SHP77 (cell line): Measurements from ENCODE around the gene POU2F1.

Experiments
- DNase-seq, 2 experiments: peaks; one replicate each; lab custom pipeline; 2025; lab: John Stamatoyannopoulos, UW

Gene POU2F1

DNA sequence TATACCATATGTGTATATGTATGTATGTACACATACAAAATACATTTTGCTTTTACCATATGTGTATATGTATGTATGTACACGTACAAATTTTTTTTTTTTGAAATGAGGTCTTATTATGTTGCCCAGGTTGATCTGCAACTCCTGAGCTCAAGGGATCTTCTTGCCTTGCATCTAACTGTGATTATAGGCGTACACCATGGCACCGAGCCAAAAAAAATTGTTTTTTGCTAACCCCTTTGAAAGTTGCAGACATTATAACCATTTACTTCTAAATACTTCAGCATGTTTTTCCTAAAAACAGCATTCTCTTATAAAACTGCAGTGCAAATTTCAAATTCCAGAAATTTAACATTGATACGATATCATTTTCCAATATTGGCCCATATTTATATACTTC lies 147.0 kb downstream of the POU2F1 start:
- no peak for DNase-seq

- DNase-seq, result no peak
Measured at GRCh38 chr1:167369175-167369574, 148.5 kb downstream of the POU2F1 start.

- no peak for DNase-seq
Measured at GRCh38 chr1:167369933-167370332, 149.2 kb downstream of the POU2F1 start.

DNA sequence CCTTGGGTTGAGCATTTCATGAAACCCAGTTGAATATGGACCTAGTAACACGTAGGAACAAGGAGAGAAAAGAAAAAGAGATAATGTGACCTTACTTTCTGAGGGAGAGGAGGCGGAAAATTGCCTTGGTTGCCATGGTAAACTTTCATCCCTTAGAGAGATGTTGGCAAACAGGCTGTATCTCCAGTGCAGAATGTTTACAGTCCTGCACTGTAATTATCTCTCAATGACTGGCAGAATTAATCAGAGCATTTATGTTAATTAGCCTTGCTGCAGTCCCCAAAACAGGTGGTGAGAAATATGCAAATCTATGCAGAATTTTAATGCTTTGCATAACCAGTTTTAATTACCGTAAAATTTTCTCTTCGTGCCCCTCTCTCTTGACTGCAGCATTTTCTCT lies 150.3 kb downstream of the POU2F1 start:
- no peak for DNase-seq

DNA sequence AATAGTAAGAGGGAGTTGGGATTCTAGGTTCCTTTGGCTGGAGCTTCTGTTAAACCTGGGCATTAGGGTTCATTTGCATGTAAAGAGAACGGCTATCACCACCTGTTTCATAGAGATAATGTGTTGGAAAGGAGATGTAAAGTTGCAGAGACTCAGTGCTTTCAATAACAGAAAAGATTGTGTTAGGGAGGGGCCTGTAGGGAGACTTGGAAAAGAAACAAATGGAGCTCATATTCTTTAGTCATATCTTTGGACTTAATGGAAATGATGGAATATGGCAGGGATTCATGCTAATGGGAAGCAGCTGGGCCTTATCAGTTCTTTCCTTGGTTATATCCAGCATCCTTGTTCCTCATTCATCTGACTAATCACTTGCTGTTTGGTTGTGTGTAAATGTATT lies 152.7 kb downstream of the POU2F1 start:
- DNase-seq, result no peak

GRCh38 chr1:167373986-167374385 lies 153.3 kb downstream of the POU2F1 start:
- DNase-seq, result no peak

DNA sequence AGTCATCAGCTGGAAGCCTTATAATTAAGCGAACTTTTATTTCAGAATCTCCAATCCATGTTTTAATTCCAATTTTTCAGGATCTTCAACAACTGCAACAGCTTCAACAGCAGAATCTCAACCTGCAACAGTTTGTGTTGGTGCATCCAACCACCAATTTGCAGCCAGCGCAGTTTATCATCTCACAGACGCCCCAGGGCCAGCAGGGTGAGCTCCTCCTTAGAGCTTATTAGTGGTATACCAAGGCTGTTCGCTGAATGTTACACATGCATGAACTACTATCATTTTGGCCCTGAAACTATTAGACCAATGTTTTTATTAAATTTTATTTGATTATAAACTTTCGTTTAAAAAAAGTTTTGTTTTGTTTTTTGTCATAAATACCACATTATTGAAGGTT lies 155.3 kb downstream of the POU2F1 start:
- no peak for DNase-seq

DNA sequence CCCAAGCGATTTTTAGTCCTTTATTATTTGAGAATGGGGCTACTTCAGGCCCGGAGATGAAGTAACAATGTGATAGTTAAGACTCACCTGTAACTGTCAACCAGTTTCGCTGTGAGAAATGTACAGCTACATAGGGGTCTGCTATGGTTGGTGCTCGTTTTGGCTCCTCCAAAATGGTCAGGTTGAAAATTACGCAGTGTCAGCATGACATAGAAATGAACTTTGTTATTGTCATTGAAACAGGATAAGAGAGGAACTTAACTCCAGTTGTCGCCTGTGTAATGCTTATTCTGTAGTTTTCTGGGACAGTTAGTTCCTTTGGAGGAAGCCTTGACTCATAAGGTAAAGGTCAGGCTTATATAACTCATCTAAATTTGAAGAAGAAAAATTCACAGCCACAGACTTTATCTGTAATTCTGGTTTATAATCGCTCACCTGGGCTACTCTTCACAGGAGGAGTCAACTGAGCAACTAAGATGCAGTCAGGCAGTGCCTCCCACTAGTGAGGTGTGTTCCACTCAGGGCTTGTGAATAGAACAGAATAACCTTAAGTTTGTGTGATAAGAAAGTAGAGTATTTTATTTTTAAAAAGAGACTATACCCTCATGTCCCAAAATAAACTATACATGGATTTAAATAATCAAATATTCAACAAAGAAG lies 166.7 kb downstream of the POU2F1 start:
- DNase-seq, result no peak

DNA sequence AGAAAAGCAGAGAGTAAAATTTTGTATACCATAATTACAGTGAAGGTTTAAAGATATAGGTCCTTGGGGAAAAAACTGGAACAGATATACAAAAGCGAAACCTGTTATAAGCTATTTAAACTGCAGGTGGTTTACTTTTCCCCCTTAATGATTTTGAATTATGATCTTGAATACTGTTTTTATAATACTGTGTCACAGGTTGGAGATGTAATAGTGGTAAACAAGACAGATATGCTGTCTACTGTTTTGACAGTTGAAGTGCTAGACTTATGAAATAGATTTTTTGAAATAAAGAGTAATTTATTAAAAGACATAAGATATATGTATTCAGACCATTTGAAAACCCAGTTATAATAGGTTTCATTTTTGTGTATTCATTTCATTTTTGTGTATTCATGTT lies 168.3 kb downstream of the POU2F1 start:
- no peak for DNase-seq

- no peak for DNase-seq
Measured at GRCh38 chr1:167392200-167392696, 171.6 kb downstream of the POU2F1 start.

DNA sequence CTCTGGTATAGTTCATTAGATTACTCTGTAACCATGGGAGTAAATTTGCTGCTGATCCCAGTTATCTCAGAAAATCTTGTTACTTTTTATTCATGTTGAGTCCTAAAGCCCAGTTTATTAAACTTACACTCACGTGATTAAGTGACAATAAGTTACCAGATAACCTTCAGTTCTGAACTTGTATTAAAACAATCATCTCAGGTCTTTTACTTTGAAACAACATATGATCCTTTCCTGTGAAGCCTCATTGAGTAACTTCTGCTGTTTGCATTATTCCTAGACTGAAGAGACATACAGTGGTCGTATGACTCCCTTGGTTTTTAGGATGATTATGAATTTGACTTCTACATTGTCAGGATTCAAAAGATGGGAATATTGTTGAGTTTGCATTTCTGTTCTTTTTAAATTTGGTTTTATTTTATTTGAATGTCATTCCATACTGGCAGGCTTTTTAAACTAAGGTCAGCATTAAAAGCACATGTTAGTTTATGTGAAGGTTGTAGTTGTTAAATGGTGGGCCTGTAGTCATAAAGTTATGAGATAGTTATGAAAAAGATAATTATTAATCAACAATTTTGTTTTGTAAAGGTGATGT lies 179.8 kb downstream of the POU2F1 start:
- DNase-seq, result no peak

DNA sequence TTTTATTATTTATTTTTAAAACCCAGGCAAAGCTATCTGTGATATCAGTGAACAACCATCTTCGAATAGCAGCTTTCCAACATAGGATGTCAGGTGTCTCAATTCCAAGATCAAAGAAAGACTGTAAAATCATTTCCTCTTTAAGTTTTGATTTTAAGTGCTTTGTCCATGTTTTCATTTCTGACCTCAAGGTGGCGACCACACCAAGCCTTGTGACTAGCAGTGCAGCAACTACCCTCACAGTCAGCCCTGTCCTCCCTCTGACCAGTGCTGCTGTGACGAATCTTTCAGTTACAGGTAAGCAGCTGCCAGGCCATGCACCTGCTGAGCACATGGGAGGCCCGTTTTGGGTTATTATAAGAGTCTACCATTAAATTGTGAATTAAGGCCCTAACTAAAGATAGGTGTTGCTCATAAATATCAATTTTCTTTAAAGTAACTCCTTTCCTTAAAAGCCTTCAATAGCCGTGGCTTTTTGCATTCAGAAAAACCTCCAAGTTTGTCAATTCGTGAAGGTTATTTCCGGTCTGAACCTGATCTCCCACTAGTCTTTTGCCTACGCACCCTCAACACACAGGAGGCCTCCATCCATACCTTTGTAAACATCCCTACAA lies 180.7 kb downstream of the POU2F1 start:
- DNase-seq, result peak; percentile 69 to 72

- no peak for DNase-seq
Measured at GRCh38 chr1:167404161-167404888, 183.6 kb downstream of the POU2F1 start.

- DNase-seq, result no peak
Measured at GRCh38 chr1:167404908-167405307, 184.2 kb downstream of the POU2F1 start.

DNA sequence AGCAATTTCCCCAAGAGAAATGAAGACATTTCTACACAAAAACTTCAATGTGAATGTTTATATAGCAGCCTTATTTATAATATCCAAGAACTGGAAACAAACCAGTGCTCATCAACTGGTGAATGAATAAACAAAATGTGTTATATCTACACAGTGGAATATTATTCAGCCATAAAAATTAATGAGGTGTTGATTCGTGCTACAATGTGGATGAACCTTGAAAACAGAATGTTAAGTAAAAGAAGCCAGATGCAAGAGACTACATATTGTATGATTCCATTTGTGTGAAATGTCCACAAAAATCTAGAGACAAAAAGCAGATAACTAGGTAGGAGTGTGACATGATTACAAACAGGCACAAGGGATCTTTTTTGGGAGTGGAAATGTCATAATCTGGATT lies 187.7 kb downstream of the POU2F1 start:
- no peak for DNase-seq

DNA sequence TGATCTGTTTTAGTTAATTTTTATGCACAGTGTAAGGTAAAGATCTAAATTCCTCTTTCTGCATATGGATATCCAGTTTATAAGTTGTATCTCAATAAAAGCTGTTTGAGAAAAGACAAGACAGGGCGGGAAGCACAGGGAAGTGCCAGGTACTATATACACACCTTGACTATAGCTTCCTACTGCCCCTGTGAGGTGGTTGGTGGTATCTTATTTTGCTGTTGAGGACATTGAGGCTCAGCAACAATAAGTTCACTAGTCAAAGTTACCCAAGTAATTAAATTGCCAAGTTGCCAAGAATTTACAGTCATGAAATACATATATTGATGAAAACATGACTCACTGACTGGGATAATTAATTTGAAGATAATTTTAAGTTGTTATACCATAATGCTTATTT lies 188.5 kb downstream of the POU2F1 start:
- no peak for DNase-seq

- DNase-seq, result peak; percentile 70 to 83
Measured at GRCh38 chr1:167412072-167412471, 191.4 kb downstream of the POU2F1 start.

GRCh38 chr1:167412920-167413319 lies 192.2 kb downstream of the POU2F1 start:
- no peak for DNase-seq

GRCh38 chr1:167413328-167413727 lies 192.6 kb downstream of the POU2F1 start:
- DNase-seq, result no peak

- no peak for DNase-seq
Measured at GRCh38 chr1:167416506-167416905, 195.8 kb downstream of the POU2F1 start.

GRCh38 chr1:167418391-167418790 lies 197.7 kb downstream of the POU2F1 start:
- DNase-seq, result no peak

- no peak for DNase-seq
Measured at GRCh38 chr1:167419245-167419644, 198.6 kb downstream of the POU2F1 start.

DNA sequence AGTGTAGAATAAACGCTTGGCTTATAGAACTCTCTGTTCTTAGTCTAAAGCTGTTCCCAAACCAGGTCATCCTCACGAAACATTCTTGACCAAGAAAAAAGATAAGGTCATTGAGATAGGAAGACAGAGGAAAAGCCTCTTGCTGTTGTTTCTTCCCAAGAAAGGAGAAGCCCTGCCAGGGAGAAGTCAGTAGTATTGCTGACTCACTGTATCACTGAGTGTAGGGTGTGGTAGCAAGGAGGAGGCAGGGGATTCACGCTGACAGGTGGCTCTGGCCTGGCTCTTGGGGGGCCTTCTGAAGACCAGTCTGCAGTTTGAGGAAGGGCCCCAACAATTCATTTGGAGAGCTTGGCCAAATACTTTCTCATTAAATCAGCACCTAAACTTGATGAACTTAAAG lies 199.8 kb downstream of the POU2F1 start:
- DNase-seq, result no peak
